GM12892 (cell line): Measurements from ENCODE around the gene CARTPT.

ENCODE experiments used
- POLR2A ChIP-seq: IDR thresholded peaks from 2 replicates; pipeline ENCODE4 v1.6.1; 2011; ENCODE audit warnings: low read depth, low read length, control low read depth
- POLR2AphosphoS5 ChIP-seq: IDR thresholded peaks from 2 replicates; pipeline ENCODE4 v1.6.1; 2011; ENCODE audit warnings: low read depth, low read length, control low read depth
- TAF1 ChIP-seq: IDR thresholded peaks from 2 replicates; pipeline ENCODE4 v1.6.1; 2011; ENCODE audit warnings: low read depth, mild to moderate bottlenecking, control low read depth, low read length, borderline replicate concordance

GRCh38 chr5:71684309-71684708 lies 34.8 kb upstream of the CARTPT start:
- TF ChIP-seq POLR2A (no peak), POLR2AphosphoS5 (no peak), TAF1 (no peak)
